CD4-positive, alpha-beta T cell treated with Interleukin-17A for 4 hours (primary cell): ENCODE data around the gene ACTR6.

Experiments used
- DNase-seq: peaks from one replicate; pipeline ENCODE4 v3.0.0-alpha.2; 2020; ENCODE audit warnings: mixed read lengths

The ACTR6 gene

DNA sequence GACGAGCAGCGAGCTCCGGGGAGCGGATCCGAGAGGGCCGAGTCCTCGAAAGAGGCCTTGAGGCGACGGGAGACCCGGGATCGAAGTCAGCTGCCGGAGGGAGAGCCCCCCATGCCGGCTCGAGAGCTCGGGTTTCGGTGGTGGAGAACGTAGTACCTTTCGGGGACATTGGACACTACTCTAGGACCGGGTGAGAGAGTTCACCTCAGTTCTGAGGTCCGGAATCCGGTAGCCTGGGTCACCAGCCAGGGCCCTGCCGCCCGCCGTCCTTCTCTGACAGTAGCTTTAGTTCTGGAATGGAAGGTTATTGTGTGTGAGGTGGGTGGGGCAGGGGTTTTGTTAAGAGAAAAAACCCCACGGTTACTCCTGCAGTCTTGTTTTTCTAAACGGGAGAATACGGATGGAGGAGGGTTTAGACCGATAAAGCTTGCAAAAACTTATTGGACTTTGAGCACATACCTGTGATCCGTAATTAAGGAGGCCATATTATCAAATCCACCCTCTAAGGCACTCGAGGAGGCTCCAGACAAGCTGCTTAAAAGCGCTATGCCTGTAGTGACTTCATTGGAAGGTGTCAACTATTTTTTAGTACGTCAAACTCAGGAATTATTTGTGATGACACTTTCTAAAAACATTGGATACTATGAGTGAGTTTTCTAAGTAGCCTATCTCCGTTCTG is 67.1 kb downstream of the ACTR6 start:
- no peak for DNase-seq

DNA sequence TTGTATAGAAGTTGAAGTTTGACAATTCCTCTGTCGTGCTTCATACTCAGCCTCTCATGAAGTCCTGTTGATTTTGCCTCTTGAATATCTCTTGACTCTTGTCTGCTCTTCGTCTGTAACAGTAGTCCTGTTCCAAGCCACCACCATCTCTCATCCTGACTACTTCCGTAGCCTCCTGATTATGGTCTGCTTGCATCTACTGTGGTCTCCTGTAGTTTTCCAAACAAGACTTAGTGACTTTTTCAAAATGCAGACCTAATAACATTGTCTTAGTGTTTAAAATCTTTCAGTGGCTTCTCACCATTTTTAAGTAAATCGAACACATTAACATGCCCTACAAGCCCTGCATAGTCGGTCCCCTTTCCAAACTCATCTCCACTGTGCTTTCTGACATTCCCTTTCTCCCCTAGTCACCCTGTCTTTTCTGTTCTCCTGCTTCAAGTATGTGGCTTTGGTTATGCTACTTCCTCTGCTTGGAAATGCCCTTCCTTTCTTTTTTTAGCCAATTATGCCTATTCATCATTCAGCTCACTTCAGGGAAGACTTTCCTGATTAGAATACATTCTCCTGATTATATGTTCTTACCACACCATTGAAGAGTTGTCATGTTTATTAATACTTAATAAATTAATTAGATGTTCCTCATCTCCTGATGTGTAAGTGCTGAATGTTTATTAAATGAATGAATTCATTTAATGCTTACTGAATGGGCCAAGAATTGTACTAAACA is 68.4 kb downstream of the ACTR6 start:
- DNase-seq: no peak

DNA sequence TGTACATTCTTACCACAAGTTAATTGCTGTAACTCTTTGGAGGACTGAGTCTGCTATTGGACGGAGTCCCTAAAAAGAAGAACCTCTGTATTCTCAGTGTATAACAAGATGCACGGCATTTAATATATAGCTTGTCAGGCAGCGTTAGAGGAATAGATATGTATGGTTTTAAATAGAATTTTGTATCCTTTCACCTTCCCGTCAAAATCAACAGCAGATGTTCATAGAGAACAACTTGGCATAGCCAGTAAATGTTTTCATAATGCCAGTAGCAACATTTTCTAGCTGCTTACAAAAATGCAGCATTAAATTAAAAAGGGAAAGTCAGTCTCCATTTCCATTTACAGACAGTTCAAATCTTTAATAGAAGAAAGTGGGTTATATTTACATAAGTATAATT is 73.2 kb downstream of the ACTR6 start:
- no peak for DNase-seq
